NCI-H345 treated with DMSO at 0.1 percent for 48 hours (cell line): Measurements from ENCODE around the gene GNLY.
"Not testable (repeated sequence)": the region's sequence is repeated elsewhere in the genome, so short reads cannot be mapped to it uniquely, and the experiment has no call there.

Source experiments
- DNase-seq: peaks from one replicate; lab custom pipeline; 2025; ENCODE audit not compliant: unreplicated experiment; lab: John Stamatoyannopoulos, UW

The GNLY gene

DNA sequence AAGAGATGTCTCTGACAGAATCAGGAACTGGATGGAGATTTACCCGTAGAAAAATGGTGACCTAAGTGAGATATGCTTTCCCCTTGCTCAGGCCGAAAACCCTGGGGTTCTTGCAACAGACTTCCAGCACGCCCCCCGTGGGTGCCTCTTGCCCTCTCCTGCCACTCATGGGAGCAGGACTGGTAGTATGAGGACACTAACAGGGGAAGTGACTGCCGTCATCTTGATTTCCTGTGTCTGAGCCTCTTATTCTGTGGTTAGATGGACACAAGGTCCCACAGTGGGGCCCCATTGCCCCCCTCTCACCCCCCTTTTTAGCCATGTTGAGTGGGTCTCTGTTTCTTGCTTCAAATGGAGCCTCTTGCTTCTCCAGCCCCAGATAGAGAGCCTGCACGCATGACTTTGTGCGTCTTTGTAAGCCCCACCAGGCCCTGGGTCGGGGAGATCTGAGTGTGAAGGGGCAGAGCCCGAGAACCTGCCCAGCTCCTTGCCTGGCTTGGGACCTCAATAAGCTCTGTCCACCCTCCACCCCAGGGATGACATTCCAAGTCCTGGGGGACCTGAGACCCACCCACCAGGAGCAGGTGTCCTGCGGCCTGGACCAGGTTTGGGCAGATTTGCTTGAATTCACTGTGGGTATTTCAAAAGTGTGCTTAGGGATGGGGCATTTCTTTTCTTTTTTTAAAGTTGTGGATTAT lies 12.6 kb downstream of the GNLY start:
- no peak for DNase-seq

GRCh38 chr2:85707304-85707703 lies 13.1 kb downstream of the GNLY start:
- DNase-seq: peak; percentile 54

- no peak for DNase-seq
These were observed 14.5 kb downstream of the GNLY start for GRCh38 chr2:85708641-85709040.

DNA sequence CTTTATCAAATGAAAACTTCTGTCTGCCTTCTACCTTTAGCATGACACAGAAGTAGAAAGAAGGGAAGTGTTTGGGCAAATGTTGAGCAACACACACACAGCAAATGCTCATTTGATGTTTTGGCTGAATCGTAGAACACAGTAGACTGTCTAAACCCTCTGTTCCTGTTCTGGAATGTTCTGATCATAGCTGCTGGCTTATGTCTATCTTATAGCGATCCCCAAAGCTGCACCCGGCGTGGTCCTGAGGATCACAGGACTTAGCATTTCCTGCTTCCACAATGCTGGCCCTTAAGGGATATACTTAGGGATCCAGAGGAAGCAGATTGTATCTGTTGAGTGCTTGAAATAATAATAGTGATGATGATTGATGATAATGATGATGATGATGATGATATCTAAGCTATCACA lies 15.2 kb downstream of the GNLY start:
- no peak for DNase-seq

GRCh38 chr2:85710687-85711577 lies 16.8 kb downstream of the GNLY start:
- no peak for DNase-seq

DNA sequence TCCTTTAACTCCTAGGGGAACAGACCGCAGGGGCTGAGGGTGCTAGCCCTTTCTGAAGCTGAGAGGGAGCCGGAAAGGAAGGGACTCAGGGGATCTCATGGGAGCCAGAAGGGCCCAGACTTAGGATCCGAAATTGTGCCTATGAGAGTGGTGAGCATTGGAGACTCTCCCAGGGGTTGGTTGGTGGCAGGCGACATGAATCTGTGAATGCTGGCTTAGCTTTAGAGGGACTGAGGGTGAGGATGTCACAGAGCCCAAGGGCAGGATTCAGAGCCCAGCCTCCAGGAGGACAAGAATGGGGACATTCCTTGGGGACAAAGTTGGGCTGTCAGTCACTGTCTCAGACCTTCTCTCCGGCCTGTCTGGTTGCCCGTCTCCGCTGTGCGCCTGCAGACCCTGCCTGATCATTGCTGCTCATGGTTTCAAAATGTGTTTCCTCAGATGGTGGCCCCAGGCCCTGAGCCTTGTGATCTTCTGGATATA lies 17.5 kb downstream of the GNLY start:
- DNase-seq: no peak

DNA sequence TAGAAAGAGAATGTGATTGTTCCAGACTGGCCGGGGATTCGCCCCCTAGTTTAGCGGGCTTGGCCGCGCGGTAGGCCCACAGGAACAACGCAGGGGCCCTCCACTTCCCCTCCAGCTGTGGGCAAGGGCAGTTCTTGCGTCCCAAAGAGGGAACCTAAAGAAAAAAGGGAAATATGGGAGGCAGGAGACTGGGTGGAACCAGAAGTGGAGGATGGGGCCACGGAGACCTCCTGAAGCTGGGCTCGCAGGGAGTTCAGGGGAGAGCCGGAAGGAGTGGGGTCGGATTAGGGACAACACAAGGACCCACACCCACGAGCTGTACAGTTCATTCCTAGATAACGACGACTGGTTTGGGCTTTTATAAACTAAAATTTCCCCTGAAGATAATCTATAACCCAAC lies 18.2 kb downstream of the GNLY start:
- no peak for DNase-seq

DNA sequence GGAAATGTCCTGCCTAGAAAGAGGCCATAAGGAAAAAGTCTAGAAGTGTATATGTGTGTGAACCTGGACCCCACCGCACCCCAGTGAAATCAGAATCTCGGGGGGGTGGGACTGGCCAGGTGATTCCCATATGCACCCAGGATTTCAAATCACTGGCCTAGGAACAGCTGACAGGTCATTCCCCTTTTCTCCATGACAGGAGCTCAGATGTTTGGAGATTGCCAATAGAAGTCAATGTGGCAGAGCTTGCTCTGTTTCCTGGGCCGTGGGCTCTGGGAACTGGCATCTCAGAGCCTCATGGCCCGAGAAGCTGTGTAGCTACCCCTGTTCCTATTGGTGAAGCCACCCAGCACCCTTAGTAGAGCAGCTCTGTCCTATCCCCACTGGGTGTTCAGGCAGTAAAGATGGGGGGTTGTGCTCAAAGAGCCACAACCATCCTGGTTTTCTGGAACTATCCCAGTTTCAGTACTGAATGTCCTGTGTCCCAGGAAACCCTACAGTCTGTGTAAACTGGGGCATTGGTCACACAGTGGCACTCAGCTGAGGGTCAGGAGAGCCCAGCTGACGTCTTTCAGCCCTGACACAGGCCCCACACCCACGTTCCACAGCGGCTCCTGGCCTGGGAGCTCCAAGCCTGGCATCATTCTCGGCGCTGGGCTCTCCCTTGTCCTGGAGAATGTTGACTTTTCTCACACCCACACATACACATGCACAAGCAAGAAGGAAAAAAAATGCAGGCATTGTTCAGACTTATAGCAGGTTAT lies 18.9 kb downstream of the GNLY start:
- DNase-seq: no peak

- DNase-seq: peak; percentile 25
These were observed 19.7 kb downstream of the GNLY start for GRCh38 chr2:85713836-85714235.

DNA sequence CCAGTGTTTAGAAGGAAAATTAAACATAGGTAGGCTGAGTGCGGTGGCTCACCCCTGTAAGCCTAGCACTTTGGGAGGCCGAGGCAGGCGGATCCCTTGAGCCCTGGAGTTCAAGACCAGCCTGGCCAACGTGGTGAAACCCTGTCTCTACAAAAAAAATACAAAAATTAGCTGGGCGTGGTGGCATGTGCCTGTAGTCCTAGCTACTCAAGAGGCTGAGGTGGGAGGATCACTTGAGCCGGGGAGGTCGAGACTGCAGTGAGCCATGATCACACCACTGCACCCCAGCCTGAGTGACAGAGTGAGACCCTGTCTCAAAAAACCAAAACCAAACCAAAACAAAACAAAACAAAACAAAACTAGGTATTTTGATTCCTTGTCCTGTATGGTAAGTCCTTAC lies 20.3 kb downstream of the GNLY start:
- DNase-seq: not testable (repeated sequence)

GRCh38 chr2:85714841-85715240 lies 20.7 kb downstream of the GNLY start:
- no peak for DNase-seq

GRCh38 chr2:85716346-85716914 lies 22.3 kb downstream of the GNLY start:
- no peak for DNase-seq

GRCh38 chr2:85717308-85718008 lies 23.3 kb downstream of the GNLY start:
- no peak for DNase-seq

- no peak for DNase-seq
These were observed 23.8 kb downstream of the GNLY start for GRCh38 chr2:85718009-85718391.

DNA sequence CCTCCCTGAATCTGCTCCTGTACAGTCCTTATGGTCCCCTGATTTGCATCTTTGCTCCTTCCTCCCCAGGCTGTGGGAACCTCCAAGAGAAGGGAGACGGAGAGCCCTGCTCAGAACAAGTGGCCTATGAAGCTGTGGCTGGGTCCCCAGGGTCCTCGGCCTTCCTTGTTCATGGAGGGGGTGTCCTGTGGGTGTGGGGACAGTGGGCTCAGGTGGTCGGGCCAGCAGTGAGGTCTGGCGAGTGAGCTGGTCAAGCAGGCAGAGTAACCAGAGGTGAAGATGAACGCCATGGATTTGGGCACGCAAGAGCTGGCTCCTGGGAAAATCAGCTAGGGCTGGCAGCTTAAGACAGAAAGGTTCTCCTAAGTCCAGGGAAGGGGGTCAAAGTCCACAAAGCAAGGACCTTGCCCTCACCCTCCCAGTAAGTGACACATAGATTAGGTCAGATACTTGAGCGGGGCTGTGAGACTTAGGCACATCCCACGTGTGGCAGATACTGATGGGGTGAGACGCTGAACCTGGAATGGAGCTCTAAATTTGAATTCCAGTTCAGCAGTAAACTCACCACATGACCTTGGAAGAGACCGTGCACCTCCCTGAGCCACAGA lies 24.8 kb downstream of the GNLY start:
- no peak for DNase-seq

GRCh38 chr2:85719609-85720240 lies 25.6 kb downstream of the GNLY start:
- no peak for DNase-seq

- DNase-seq: no peak
These were observed 26.4 kb downstream of the GNLY start for GRCh38 chr2:85720533-85720932.

DNA sequence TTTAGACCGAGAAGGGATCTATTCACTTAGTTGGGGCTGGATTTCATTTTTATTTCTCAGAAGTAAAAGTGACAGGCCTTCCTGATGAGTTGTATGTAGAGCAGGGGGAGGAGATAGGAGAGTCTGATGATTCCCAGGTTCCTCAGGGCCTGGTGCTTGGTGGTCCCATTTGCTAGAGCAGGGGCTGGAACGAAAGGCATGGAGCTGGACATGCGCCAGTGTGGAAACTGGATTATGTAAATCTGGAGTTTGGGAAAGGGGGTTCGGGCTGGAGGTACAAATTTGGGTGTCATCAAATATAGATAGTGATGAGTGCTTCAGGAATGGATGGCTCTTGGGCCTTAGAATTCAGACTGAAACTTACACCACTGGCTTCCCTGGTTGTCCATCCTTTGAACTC lies 27.5 kb downstream of the GNLY start:
- no peak for DNase-seq

DNA sequence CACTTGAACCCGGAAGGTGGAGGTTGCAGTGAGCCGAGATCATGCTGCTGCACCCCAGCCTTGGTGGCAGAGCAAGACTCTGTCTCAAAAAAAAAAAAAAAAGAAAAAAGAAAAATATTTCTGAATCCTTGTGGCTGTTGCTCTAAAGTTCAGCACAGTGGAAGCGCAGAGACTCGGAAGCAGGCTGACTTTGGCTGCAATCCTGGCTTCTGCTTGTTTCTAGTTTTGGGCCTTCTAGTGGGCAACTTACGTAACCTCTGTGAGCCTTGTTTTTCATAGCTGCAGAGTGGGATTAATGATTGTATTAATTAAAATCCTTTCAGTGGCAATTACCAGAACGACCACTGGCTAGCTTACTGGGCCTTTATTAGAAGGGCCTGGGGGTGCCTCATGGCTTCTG lies 28.4 kb downstream of the GNLY start:
- no peak for DNase-seq
